Keratinocyte (primary cell): ENCODE data around the gene PCBD1. TPM values are rescaled to one million over a fixed set of nuclear protein-coding genes. Genes with fewer than 3 reads are reported as not detected.

Experiments
- DNase-seq: peaks from one replicate; pipeline ENCODE4 v3.0.0-alpha.2; 2011; ENCODE audit warnings: low read depth, missing footprints, low spot score
- FAIRE-seq: peaks from 2 replicates; lab custom pipeline; 2011; peaks lifted over from hg19 to GRCh38; lab: Jason Lieb, UNC
- H2AFZ ChIP-seq: 2 replicates; pipeline ENCODE4 v1.6.0; 2012; ENCODE audit warnings: low read length, control low read depth, inconsistent platforms; ENCODE audit not compliant: control insufficient read depth
- H3K27ac ChIP-seq: 2 replicates; pipeline ENCODE4 v1.5.1; 2011; ENCODE audit warnings: low read length; ENCODE audit not compliant: control insufficient read depth, insufficient read depth
- H3K27me3 ChIP-seq: 3 replicates; pipeline ENCODE4 v1.6.0; 2011; ENCODE audit warnings: low read length; ENCODE audit not compliant: control insufficient read depth, insufficient read depth; ENCODE audit errors: extremely low read depth
- H3K36me3 ChIP-seq, 2 experiments: 2 replicates in 1 of 2; 3 replicates in 1 of 2; pipeline ENCODE4 v1.5.1; 2011; ENCODE audit warnings: low read length in 2 of 2, mild to moderate bottlenecking in 1 of 2; ENCODE audit not compliant: control insufficient read depth in 2 of 2, insufficient read depth in 2 of 2; ENCODE audit errors: extremely low read depth in 1 of 2
- H3K4me1 ChIP-seq: 3 replicates; pipeline ENCODE4 v1.5.1; 2011; ENCODE audit warnings: low read length; ENCODE audit not compliant: control insufficient read depth, insufficient read depth; ENCODE audit errors: extremely low read depth
- H3K4me2 ChIP-seq: 3 replicates; pipeline ENCODE4 v1.6.0; 2011; ENCODE audit warnings: low read depth, low read length; ENCODE audit not compliant: control insufficient read depth, insufficient read depth; ENCODE audit errors: extremely low read depth
- H3K4me3 ChIP-seq, 3 experiments: fragments of 200-600 bp in 1 of 3; sonication (generic) in 1 of 3; 2 replicates in 2 of 3; 3 replicates in 1 of 3; pipeline ENCODE4 v1.5.1; 2011 to 2016; ENCODE audit warnings: low read length in 3 of 3, mild to moderate bottlenecking in 3 of 3, control low read depth in 2 of 3, inconsistent platforms in 1 of 3, low read depth in 1 of 3, mixed read lengths in 1 of 3, mixed run types in 1 of 3, moderate library complexity in 1 of 3; ENCODE audit not compliant: control insufficient read depth in 2 of 3, insufficient read depth in 2 of 3; ENCODE audit errors: extremely low read depth in 1 of 3
- H3K79me2 ChIP-seq: 2 replicates; pipeline ENCODE4 v1.6.0; 2012; ENCODE audit warnings: low read length; ENCODE audit not compliant: control insufficient read depth, insufficient read depth
- H3K9ac ChIP-seq: 3 replicates; pipeline ENCODE4 v1.6.0; 2011; ENCODE audit warnings: low read length; ENCODE audit not compliant: control insufficient read depth, insufficient read depth; ENCODE audit errors: extremely low read depth
- H3K9me1 ChIP-seq: 3 replicates; pipeline ENCODE4 v1.6.0; 2011; ENCODE audit warnings: low read length; ENCODE audit not compliant: control insufficient read depth, insufficient read depth; ENCODE audit errors: extremely low read depth
- H3K9me3 ChIP-seq: 2 replicates; pipeline ENCODE4 v1.5.1; 2012; ENCODE audit warnings: low read depth, low read length; ENCODE audit not compliant: control insufficient read depth
- H4K20me1 ChIP-seq: 3 replicates; pipeline ENCODE4 v1.6.0; 2011; ENCODE audit warnings: low read length; ENCODE audit not compliant: control insufficient read depth, insufficient read depth; ENCODE audit errors: extremely low read depth
- EZH2 ChIP-seq: IDR thresholded peaks from one replicate; pipeline ENCODE4 v1.6.1; 2012; ENCODE audit warnings: inconsistent platforms, mild to moderate bottlenecking, low read length, moderate library complexity
- dilution Hi-C: fragments of 300-500 bp; cut with MboI; formaldehyde crosslinking; loops from one replicate; pipeline ENCODE4 v1.7.0; 2020; ENCODE audit warnings: low sequenced_read_pairs; ENCODE audit not compliant: extremely low pct_ligation_motif_present
- polyA plus RNA-seq, 5 experiments: library from polyadenylated mRNA; depleted of rRNA in 3 of 5; stranded (reverse) in 3 of 5; stranded (forward) in 1 of 5; unstranded in 1 of 5; fragments of >200 nt; gene quantifications; 1 replicate in 1 of 5; 2 replicates in 3 of 5; 3 replicates in 1 of 5; pipeline versions ENCODE4 v1.2.1 to v1.2.3, GENCODE V29; 2011 to 2012; ENCODE audit warnings: missing spikeins in 2 of 5, low read depth in 1 of 5, low replicate concordance in 1 of 5
- TF ChIP-seq, protein P1 (sequence below), 3 experiments: IDR thresholded peaks in 1 of 3; conservative IDR thresholded peaks in 1 of 3; optimal IDR thresholded peaks in 1 of 3; 2 replicates in 2 of 3; 3 replicates in 1 of 3; pipeline versions ENCODE3 to v1.5.1; 2011; ENCODE audit warnings: low read length in 3 of 3, mild to moderate bottlenecking in 3 of 3, moderate library complexity in 2 of 3, control low read depth in 1 of 3, inconsistent platforms in 1 of 3; ENCODE audit not compliant: insufficient read depth in 2 of 3; ENCODE audit errors: extremely low read depth in 1 of 3

PCBD1 gene
- polyA plus RNA-seq, 1 donor (not counting 4 experiments of a cell fraction or from before 2014, with no cell fraction given) = 41.5 TPM

DNA sequence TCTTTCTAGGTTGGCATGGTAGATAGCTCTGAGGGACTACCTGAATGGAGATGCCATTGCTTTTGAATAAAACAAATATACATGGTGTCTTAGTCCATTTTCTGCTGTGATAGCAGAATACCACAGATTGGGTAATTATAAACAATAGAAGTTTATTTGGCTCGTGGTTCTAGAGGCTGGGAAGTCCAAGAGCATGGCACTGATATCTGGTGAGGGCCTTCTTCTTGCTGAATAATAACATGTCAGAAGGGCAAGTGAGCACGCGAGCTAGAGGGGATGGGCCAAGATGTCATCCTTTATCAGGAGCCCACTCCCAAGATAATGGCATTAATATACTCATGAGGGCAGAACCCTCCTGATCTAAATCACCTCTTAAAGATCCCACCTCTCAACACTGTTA lies 50.7 kb downstream of the PCBD1 start:
- Histone ChIP-seq H3K4me3 (no peak overlapping the region), H3K27me3 (no peaks in the 10 kb centered on the region), H3K79me2 (peaks cover 52% of the 10 kb centered on the region), H3K4me2 (no peak overlapping the region), H3K9ac (no peak overlapping the region), H3K36me3 (peaks cover 4 to 14% of the 10 kb centered on the region in 2 experiments), H3K9me1 (no peaks in the 10 kb centered on the region), H3K4me1 (peaks cover 15% of the 10 kb centered on the region), H3K27ac (no peak overlapping the region), H3K9me3 (no peaks in the 10 kb centered on the region), H2AFZ (no peak overlapping the region), H4K20me1 (no peaks in the 10 kb centered on the region)
- dilution Hi-C loops = no loop called here
- TF ChIP-seq, protein P1, sequence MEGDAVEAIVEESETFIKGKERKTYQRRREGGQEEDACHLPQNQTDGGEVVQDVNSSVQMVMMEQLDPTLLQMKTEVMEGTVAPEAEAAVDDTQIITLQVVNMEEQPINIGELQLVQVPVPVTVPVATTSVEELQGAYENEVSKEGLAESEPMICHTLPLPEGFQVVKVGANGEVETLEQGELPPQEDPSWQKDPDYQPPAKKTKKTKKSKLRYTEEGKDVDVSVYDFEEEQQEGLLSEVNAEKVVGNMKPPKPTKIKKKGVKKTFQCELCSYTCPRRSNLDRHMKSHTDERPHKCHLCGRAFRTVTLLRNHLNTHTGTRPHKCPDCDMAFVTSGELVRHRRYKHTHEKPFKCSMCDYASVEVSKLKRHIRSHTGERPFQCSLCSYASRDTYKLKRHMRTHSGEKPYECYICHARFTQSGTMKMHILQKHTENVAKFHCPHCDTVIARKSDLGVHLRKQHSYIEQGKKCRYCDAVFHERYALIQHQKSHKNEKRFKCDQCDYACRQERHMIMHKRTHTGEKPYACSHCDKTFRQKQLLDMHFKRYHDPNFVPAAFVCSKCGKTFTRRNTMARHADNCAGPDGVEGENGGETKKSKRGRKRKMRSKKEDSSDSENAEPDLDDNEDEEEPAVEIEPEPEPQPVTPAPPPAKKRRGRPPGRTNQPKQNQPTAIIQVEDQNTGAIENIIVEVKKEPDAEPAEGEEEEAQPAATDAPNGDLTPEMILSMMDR (optimal IDR thresholded peaks at IDR 0.05 in 1 of 3, IDR thresholded peaks at IDR 0.05 in 1 of 3, conservative IDR thresholded peaks at IDR 0.05 in 1 of 3; ENCODE audit: extremely low read depth in 1 of 3, insufficient read depth in 2 of 3, low read length in 3 of 3) = no peak
- no peak for TF ChIP-seq EZH2
- no peak for DNase-seq
- FAIRE-seq = no peak

GRCh38 chr10:70836319-70836718 lies 52.0 kb downstream of the PCBD1 start:
- dilution Hi-C loops = no loop called here
- Histone ChIP-seq H3K9ac (no peak overlapping the region), H3K9me3 (no peaks in the 10 kb centered on the region), H3K79me2 (peaks cover 52% of the 10 kb centered on the region), H3K4me1 (peaks cover 27% of the 10 kb centered on the region), H4K20me1 (no peaks in the 10 kb centered on the region), H3K9me1 (no peaks in the 10 kb centered on the region), H3K36me3 (peaks cover 4 to 12% of the 10 kb centered on the region in 2 experiments), H3K4me3 (no peak overlapping the region), H3K27ac (no peak overlapping the region), H3K4me2 (no peak overlapping the region), H2AFZ (no peak overlapping the region), H3K27me3 (no peaks in the 10 kb centered on the region)
- DNase-seq = no peak
- TF ChIP-seq, protein P1 (optimal IDR thresholded peaks at IDR 0.05 in 1 of 3, IDR thresholded peaks at IDR 0.05 in 1 of 3, conservative IDR thresholded peaks at IDR 0.05 in 1 of 3; ENCODE audit: extremely low read depth in 1 of 3, insufficient read depth in 2 of 3, low read length in 3 of 3) = no peak
- no peak for TF ChIP-seq EZH2
- FAIRE-seq = no peak
